Measurements from ENCODE around the gene NUDT16. TPM values are rescaled to one million over a fixed set of nuclear protein-coding genes. Genes with fewer than 3 reads are reported as not detected.

Gene NUDT16
- total RNA-seq, 2 experiments from 2014 or later, result 5.1 to 5.5 TPM

- Mint-ChIP-seq H3K36me3 (ENCODE audit: low read depth) (no peaks in the 10 kb centered on the region), H3K4me3 (no peak overlapping the region), H3K27ac (no peak overlapping the region), H3K9me3 (no peaks in the 10 kb centered on the region), H3K27me3 (peaks cover 2% of the 10 kb centered on the region), H3K4me1 (ENCODE audit: low read depth) (no peaks in the 10 kb centered on the region)
- ChIA-PET POLR2A (no interaction called here), CTCF (no interaction called here)
- intact Hi-C loops (cut with micrococcal nuclease), result no loop called here
- DNase-seq (no peak), ATAC-seq (no peak)
- TF ChIP-seq CTCF (IDR thresholded peaks at IDR 0.05), result no peak
These were observed 39.7 kb downstream of the NUDT16 start for GRCh38 chr3:131421301-131421700.

DNA sequence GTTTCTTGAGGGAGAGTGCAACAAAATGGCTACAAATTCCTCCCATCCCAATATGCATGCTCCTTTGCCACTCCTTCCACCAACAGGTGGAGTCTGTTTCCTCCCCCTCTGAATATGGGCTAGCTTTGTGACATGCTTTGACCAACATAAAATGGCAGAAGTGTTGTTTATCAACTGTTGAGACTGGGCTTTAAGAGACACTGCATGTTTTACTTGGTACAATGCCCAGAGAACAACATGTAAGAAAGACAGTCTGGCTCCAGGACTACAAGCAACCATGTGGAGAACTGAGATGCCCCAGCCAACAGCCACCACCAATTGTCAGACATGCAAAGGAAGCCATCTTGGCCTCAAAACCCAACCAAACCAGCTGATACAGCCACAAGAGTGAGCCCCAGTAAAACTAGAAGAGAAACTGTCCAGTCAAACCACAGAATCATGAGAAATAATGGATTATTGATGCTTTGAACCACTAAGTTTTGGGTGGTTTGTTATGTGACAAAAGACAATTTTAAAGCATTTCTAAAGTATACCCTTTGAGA lies 40.5 kb downstream of the NUDT16 start:
- no peak for TF ChIP-seq CTCF (IDR thresholded peaks at IDR 0.05)
- intact Hi-C loops (cut with micrococcal nuclease), result no loop called here
- no peak overlapping the region for H3K4me3 Mint-ChIP-seq
- H3K27ac Mint-ChIP-seq, result no peak overlapping the region
- peaks cover 2% of the 10 kb centered on the region for H3K27me3 Mint-ChIP-seq
- DNase-seq, result no peak
- no peaks in the 10 kb centered on the region for H3K4me1 Mint-ChIP-seq (ENCODE audit: low read depth)
- CTCF ChIA-PET, result no interaction called here
- POLR2A ChIA-PET, result interaction anchor here (0.6 kb wide), 1 partner anchor 478 kb away, joined by 3 read pairs; no protein-coding TSS in a partner anchor
- no peak for ATAC-seq
- H3K9me3 Mint-ChIP-seq, result no peaks in the 10 kb centered on the region
- H3K36me3 Mint-ChIP-seq (ENCODE audit: low read depth), result no peaks in the 10 kb centered on the region

DNA sequence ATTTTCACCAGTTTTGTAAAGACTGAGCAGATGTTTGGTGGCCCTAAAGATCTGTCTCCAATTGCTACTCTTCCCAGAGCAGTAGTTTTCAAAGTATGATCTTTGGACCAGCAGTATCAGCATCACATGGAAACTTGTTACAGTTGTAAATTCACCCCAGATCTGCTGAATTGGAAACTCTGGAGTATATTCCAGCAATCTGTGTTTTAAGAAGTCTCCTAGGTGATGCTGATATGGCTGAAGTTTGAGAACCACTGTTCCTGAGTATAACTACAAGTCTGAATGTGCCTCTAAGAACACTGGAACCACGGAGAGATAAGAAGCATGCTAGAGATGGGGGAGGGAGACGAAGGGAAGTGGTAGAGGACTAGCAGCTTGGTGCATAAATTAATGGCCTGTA lies 45.7 kb downstream of the NUDT16 start:
- no peak for DNase-seq
- CTCF ChIA-PET, result no interaction called here

DNA sequence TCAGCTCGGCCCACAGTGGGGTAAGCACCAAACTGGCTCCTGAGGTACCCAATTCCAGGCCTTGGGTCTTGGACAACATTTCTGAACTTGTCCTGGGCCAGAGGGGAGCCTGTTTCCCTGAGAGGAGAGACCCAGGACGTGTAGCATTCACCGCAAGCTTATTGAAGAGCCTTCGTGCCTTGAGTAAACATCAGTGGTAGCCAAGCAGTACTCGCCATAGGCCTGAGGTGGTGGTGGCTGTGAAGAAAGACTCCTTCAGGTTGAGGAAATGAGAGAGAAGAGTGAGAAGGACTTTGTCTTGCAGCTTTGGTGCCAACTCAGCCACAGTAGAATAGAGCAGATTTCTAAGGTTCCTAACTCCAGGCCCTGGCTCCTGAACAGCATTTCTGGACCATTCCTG lies 50.2 kb downstream of the NUDT16 start:
- no peak overlapping the region for H3K27ac Mint-ChIP-seq
- no peaks in the 10 kb centered on the region for H3K9me3 Mint-ChIP-seq
- intact Hi-C loops (cut with micrococcal nuclease), result no loop called here
- no peaks in the 10 kb centered on the region for H3K4me1 Mint-ChIP-seq (ENCODE audit: low read depth)
- CTCF ChIA-PET, result no interaction called here
- no peak overlapping the region for H3K4me3 Mint-ChIP-seq
- no peak for ATAC-seq
- H3K27me3 Mint-ChIP-seq, result peaks cover 2% of the 10 kb centered on the region
- no peaks in the 10 kb centered on the region for H3K36me3 Mint-ChIP-seq (ENCODE audit: low read depth)
- DNase-seq, result no peak
- POLR2A ChIA-PET, result no interaction called here
- no peak for TF ChIP-seq CTCF (IDR thresholded peaks at IDR 0.05)

More for the DNA sequence above, 45.7 kb downstream of the NUDT16 start:
- ATAC-seq, result no peak
- intact Hi-C loops (cut with micrococcal nuclease), result no loop called here
- H3K4me3 Mint-ChIP-seq, result no peak overlapping the region
- POLR2A ChIA-PET, result no interaction called here
- no peak for TF ChIP-seq CTCF (IDR thresholded peaks at IDR 0.05)
- no peaks in the 10 kb centered on the region for H3K4me1 Mint-ChIP-seq (ENCODE audit: low read depth)
- no peaks in the 10 kb centered on the region for H3K36me3 Mint-ChIP-seq (ENCODE audit: low read depth)
- no peak overlapping the region for H3K27ac Mint-ChIP-seq
- H3K9me3 Mint-ChIP-seq, result no peaks in the 10 kb centered on the region
- peaks cover 4% of the 10 kb centered on the region for H3K27me3 Mint-ChIP-seq

DNA sequence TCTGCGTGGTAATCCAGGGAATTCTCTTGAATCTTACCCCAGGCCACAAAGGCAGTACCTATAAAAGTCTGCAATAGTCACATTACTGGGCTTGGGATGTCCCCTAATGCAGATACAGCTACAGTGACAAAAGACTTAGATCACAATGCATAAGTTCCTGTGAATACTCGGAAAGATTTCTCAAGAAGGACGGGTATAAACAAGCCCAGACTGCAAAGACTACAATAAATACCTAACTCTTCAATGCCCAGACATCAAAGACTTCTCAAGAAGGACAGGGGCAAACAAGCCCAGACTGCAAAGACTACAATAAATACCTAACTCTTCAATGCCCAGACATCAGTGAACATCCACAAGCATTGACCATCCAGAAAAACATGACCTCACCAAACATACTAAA lies 50.9 kb downstream of the NUDT16 start:
- Mint-ChIP-seq H3K4me1 (ENCODE audit: low read depth) (no peaks in the 10 kb centered on the region), H3K36me3 (ENCODE audit: low read depth) (no peaks in the 10 kb centered on the region), H3K27ac (no peak overlapping the region), H3K9me3 (no peaks in the 10 kb centered on the region), H3K27me3 (peaks cover 2% of the 10 kb centered on the region), H3K4me3 (no peak overlapping the region)
- intact Hi-C loops (cut with micrococcal nuclease), result no loop called here
- CTCF ChIA-PET, result no interaction called here
- POLR2A ChIA-PET, result no interaction called here
- ATAC-seq (no peak), DNase-seq (no peak)
- no peak for TF ChIP-seq CTCF (IDR thresholded peaks at IDR 0.05)

Data from activated CD8-positive, alpha-beta T cell treated with anti-CD3 and anti-CD28 coated beads for 36 hours (primary cell).